Measurements from ENCODE around the gene GRM7.

GRCh38 chr3:6861625-6862000 lies 698 bp downstream of the GRM7 start:
- no peak for TF ChIP-seq SIN3A (IDR thresholded peaks at IDR 0.05; ENCODE audit: borderline replicate concordance, insufficient read depth, low read length)
- no peak for TF ChIP-seq POLR2AphosphoS5 (IDR thresholded peaks at IDR 0.05; ENCODE audit: low read depth, low read length)
- TF ChIP-seq REST (IDR thresholded peaks at IDR 0.05; ENCODE audit: insufficient read depth in 1 of 2, low read depth in 2 of 2, low read length in 2 of 2), result no peak

Data from PFSK-1 (cell line).